Dermis blood vessel endothelial cell (primary cell): ENCODE data around the gene APOC3. TPM values are rescaled to one million over a fixed set of nuclear protein-coding genes. Genes with fewer than 3 reads are reported as not detected.
A peak's percentile ranks its signal among the peaks of the same experiment; 100 is the strongest.

Source experiments
- DNase-seq: peaks from one replicate; pipeline ENCODE4 v3.0.0; 2010
- total RNA-seq: library from RNA; depleted of rRNA; stranded (reverse); fragments of >200 nt; gene quantifications from 2 replicates; pipeline ENCODE4 v1.2.3, GENCODE V29; 2014

APOC3 gene
- total RNA-seq, 1 donor from 2014 or later, result not detected

DNA sequence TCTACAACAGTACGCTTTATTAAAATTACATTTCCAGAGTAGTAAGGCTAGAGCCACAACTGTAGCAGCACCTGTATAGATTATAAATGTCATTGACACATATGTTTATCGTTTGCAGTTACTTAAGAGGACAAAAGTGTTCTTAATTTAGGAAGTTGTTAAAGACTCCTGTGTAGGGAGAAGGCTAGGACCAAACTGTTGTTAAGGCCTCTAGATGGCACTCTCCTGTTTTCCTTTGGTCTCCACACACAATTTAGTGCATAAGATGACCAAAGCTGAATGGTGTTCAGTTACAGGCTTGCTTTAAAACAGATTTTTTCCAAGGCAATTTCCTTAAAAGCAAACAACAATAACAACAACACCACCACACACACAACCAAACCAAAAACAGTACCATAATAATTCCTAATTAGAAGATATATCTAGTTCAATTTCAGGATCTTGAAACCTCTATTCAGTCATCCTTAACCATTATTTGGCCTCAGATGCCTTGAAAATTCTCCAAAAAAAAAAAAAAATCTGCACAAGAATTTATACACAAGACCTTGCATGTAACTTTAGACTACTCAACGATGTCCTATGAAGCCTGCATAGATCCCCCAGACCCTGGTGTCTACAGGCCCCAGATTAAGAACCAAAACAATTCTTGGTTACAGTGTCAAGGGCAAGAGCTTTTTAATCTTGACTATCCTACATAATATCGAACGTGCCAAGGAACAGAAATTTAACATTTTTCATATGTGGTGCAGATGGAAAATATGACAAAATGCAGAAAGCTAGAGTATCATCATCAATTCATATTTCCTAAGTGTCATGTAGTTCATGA lies 50.3 kb downstream of the APOC3 start:
- peak; percentile 85 for DNase-seq

DNA sequence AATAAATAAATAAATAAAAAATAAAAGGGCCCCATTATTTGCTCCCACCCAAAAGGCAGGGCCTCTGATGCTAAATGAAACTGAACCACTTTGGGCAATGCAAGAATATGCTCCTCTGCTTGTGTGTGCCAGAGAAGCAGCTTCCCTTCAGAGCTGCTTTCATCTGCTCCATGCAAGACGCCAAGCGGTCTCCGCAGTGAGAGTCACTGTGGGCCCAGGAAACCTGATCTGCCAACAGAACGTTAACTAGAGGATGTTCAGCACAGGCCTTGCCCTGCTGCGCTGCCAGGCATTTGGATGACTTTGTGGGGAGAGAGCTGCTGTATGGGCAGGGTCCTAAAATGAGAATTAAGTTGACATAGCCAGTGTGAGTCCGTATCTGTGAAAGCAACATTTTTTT lies 51.4 kb downstream of the APOC3 start:
- DNase-seq, result no peak

- no peak for DNase-seq
Observed at GRCh38 chr11:116882386-116882785, 52.7 kb downstream of the APOC3 start.

Other genes with a start within 250 kb of the APOC3 start
- 17.2 and 17.9 TPM in 2 replicates for gene BUD13, start 56.9 kb upstream of the APOC3 start, total RNA-seq
- 39.5 and 48.5 TPM in 2 replicates for gene ZPR1, start 41.9 kb upstream of the APOC3 start, total RNA-seq
- not detected in 2 replicates for gene APOA5, start 38.0 kb upstream of the APOC3 start, total RNA-seq
- gene APOA4, start 6.6 kb upstream of the APOC3 start, total RNA-seq, result not detected in 2 replicates
- gene APOA1, start 7.7 kb downstream of the APOC3 start, total RNA-seq, result 0.17 TPM in 1 of 2 replicates, not detected in the other